Ascending aorta (tissue), 2 donors: ENCODE measurements around the gene TMEM271. TPM values are rescaled to one million over a fixed set of nuclear protein-coding genes. Genes with fewer than 3 reads are reported as not detected.

ENCODE experiments used
- DNase-seq, 2 donors: peaks; one replicate each; pipeline ENCODE4 v3.0.0-alpha.2; 2019; ENCODE audit warnings: low spot score in 2 of 2
- H3K27ac ChIP-seq, 2 donors: fragments of 200-600 bp; sonication (generic); one replicate each; pipeline ENCODE4 v1.5.1; 2016 to 2017; ENCODE audit warnings: mild to moderate bottlenecking in 1 of 2
- H3K27me3 ChIP-seq: fragments of 200-600 bp; sonication (generic); one replicate; pipeline ENCODE4 v1.5.1; 2017
- H3K36me3 ChIP-seq, 2 donors: fragments of 200-600 bp; sonication (generic); one replicate each; pipeline ENCODE4 v1.5.1; 2016
- H3K4me1 ChIP-seq, 2 donors: fragments of 200-600 bp; sonication (generic); one replicate each; pipeline ENCODE4 v1.5.1; 2016 to 2017; ENCODE audit warnings: mild to moderate bottlenecking in 1 of 2
- H3K4me3 ChIP-seq, 2 donors: fragments of 200-600 bp; sonication (generic); one replicate each; pipeline ENCODE4 v1.5.1; 2016 to 2017; ENCODE audit warnings: mild to moderate bottlenecking in 1 of 2
- H3K9me3 ChIP-seq, 2 donors: fragments of 200-600 bp; sonication (generic); one replicate each; pipeline ENCODE4 v1.5.1; 2016
- CTCF ChIP-seq, 3 experiments: fragments of 200-600 bp in 2 of 3; fragments of 450-650 bp in 1 of 3; sonication (generic) in 2 of 3; IDR thresholded peaks; one replicate each; pipeline ENCODE4 v1.5.1; 2016 to 2019; ENCODE audit warnings: antibody characterized with exemption in 3 of 3, mild to moderate bottlenecking in 1 of 3, moderate library complexity in 1 of 3
- intact Hi-C: fragments of 100-400 bp; cut with DNase I; formaldehyde crosslinking; loops from one replicate; pipeline ENCODE4 v1.15.1; 2023
- total RNA-seq: library from RNA; depleted of rRNA; stranded (reverse); fragments of >200 nt; gene quantifications from one replicate; pipeline ENCODE4 v1.1.0, GENCODE V29; 2016

Gene TMEM271
- total RNA-seq, 1 donor from 2014 or later, result not detected

GRCh38 chr4:587671-588350 lies 11.7 kb upstream of the TMEM271 start:
- no peak for DNase-seq
- H3K4me1 ChIP-seq, result no peaks in the 10 kb centered on the region
- H3K27me3 ChIP-seq, result no peaks in the 10 kb centered on the region
- H3K4me3 ChIP-seq, result no peak overlapping the region
- no peaks in the 10 kb centered on the region for H3K36me3 ChIP-seq
- H3K9me3 ChIP-seq, result peaks cover 0 to 17% of the 10 kb centered on the region in 2 donors
- no peak overlapping the region for H3K27ac ChIP-seq
- TF ChIP-seq CTCF (IDR thresholded peaks at IDR 0.05), result no peak
- intact Hi-C loops, result no loop called here

GRCh38 chr4:583820-584219 lies 7.7 kb upstream of the TMEM271 start:
- Histone ChIP-seq H3K27ac (no peak overlapping the region), H3K27me3 (no peaks in the 10 kb centered on the region), H3K9me3 (peaks cover 0 to 17% of the 10 kb centered on the region in 2 donors), H3K36me3 (no peaks in the 10 kb centered on the region), H3K4me1 (no peaks in the 10 kb centered on the region), H3K4me3 (no peak overlapping the region)
- intact Hi-C loops, result no loop called here
- DNase-seq, result no peak
- no peak for TF ChIP-seq CTCF (IDR thresholded peaks at IDR 0.05)

DNA sequence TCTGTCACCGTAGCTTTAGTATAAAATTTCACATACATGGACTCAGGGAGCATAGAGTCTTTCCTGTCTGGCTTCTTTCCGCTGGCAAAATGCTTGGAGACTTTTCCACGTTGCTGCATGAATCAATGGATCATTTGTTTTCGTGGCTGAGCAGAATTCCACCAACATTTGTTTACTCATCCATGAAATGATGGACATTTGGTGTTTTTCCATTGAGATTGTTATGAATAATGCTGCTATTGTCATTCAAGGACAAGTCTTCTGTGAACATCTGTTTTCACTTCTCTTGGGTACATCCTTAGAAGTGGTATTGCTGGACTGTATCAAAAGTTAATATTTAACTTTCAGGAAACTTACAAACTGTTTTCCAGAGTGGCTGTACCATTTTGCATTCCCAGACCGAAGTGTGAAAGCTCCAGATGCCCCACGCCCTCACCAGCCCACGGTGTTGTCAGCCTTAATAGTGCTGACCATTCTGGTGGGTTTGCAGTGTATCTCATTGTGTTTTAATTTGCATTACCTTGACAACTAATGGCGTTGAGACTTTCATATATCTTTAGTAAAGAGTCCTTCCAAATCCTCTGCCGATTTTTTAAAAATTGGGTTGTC lies 5.8 kb upstream of the TMEM271 start:
- Histone ChIP-seq H3K27me3 (no peaks in the 10 kb centered on the region), H3K4me1 (no peaks in the 10 kb centered on the region), H3K9me3 (peaks cover 0 to 14% of the 10 kb centered on the region in 2 donors), H3K4me3 (no peak overlapping the region), H3K27ac (no peak overlapping the region), H3K36me3 (no peaks in the 10 kb centered on the region)
- intact Hi-C loops, result no loop called here
- no peak for DNase-seq
- no peak for TF ChIP-seq CTCF (IDR thresholded peaks at IDR 0.05)

DNA sequence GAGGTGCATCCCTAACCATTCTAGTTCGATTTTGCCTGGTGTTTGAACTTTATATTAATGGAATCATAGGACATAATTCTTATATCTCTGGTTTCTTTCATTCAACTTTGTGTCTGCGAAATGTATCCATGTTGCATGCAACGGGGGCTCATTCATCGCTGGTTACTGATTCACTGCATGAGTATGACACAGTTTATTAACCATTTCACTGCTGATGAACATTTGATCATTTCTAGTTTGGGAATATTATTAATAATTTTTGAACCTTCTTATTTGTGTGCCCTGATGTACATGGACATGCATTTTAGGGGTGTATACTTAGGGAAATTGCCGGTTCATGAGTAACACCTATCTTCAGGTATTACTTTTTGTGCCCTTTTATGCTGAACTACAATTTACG lies 5.1 kb upstream of the TMEM271 start:
- H3K36me3 ChIP-seq, result no peaks in the 10 kb centered on the region
- no peaks in the 10 kb centered on the region for H3K4me1 ChIP-seq
- DNase-seq, result no peak
- no peak for TF ChIP-seq CTCF (IDR thresholded peaks at IDR 0.05)
- H3K4me3 ChIP-seq, result no peak overlapping the region
- intact Hi-C loops, result no loop called here
- H3K27me3 ChIP-seq, result no peaks in the 10 kb centered on the region
- peaks cover 0 to 14% of the 10 kb centered on the region in 2 donors for H3K9me3 ChIP-seq
- no peak overlapping the region for H3K27ac ChIP-seq

GRCh38 chr4:579543-580175 lies 3.6 kb upstream of the TMEM271 start:
- Histone ChIP-seq H3K4me3 (no peak overlapping the region), H3K9me3 (peaks cover 0 to 11% of the 10 kb centered on the region in 2 donors), H3K27ac (no peak overlapping the region), H3K36me3 (no peaks in the 10 kb centered on the region), H3K27me3 (peaks cover 3% of the 10 kb centered on the region), H3K4me1 (no peaks in the 10 kb centered on the region)
- no peak for DNase-seq
- no peak for TF ChIP-seq CTCF (IDR thresholded peaks at IDR 0.05)
- intact Hi-C loops, result no loop called here
